Keratinocyte (primary cell): ENCODE data around the gene MFSD11.

Experiments used
- EZH2 ChIP-seq: IDR thresholded peaks from one replicate; pipeline ENCODE4 v1.6.1; 2012; ENCODE audit warnings: inconsistent platforms, mild to moderate bottlenecking, low read length, moderate library complexity
- TF ChIP-seq, protein P1 (sequence below), 3 experiments: IDR thresholded peaks in 1 of 3; conservative IDR thresholded peaks in 1 of 3; optimal IDR thresholded peaks in 1 of 3; 2 replicates in 2 of 3; 3 replicates in 1 of 3; pipeline versions ENCODE3 to v1.5.1; 2011; ENCODE audit warnings: low read length in 3 of 3, mild to moderate bottlenecking in 3 of 3, moderate library complexity in 2 of 3, control low read depth in 1 of 3, inconsistent platforms in 1 of 3; ENCODE audit not compliant: insufficient read depth in 2 of 3; ENCODE audit errors: extremely low read depth in 1 of 3

DNA sequence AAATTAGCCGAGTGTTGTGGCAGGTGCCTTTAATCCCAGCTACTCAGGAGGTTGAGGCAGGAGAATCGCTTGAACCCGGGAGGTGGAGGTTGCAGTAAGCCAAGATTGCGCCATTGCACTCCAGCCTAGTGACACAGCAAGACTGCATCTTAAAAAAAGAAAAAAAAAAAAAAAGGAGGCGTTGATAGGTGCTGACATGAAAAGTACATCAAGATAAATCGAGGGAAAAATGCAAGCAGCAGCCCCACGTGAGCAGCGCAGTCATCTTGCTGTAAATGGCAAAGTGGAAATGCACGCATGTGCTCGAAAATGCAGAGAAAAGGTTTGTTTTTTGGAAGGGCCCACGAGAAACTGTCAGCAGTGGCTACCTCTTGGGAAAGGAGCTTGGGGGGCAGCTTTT is 48.1 kb upstream of the MFSD11 start:
- TF ChIP-seq EZH2: no peak
- TF ChIP-seq, protein P1, sequence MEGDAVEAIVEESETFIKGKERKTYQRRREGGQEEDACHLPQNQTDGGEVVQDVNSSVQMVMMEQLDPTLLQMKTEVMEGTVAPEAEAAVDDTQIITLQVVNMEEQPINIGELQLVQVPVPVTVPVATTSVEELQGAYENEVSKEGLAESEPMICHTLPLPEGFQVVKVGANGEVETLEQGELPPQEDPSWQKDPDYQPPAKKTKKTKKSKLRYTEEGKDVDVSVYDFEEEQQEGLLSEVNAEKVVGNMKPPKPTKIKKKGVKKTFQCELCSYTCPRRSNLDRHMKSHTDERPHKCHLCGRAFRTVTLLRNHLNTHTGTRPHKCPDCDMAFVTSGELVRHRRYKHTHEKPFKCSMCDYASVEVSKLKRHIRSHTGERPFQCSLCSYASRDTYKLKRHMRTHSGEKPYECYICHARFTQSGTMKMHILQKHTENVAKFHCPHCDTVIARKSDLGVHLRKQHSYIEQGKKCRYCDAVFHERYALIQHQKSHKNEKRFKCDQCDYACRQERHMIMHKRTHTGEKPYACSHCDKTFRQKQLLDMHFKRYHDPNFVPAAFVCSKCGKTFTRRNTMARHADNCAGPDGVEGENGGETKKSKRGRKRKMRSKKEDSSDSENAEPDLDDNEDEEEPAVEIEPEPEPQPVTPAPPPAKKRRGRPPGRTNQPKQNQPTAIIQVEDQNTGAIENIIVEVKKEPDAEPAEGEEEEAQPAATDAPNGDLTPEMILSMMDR (optimal IDR thresholded peaks at IDR 0.05 in 1 of 3, IDR thresholded peaks at IDR 0.05 in 1 of 3, conservative IDR thresholded peaks at IDR 0.05 in 1 of 3; ENCODE audit: extremely low read depth in 1 of 3, insufficient read depth in 2 of 3, low read length in 3 of 3): no peak
